Osteoblast (primary cell): Measurements from ENCODE around the gene SORBS2. TPM values are rescaled to one million over a fixed set of nuclear protein-coding genes. Genes with fewer than 3 reads are reported as not detected.

Experiments used
- DNase-seq: peaks from one replicate; pipeline ENCODE4 v3.0.0; 2011; ENCODE audit warnings: low spot score, mixed read lengths; ENCODE audit not compliant: insufficient read length; ENCODE audit errors: missing footprints
- H2AFZ ChIP-seq: 2 replicates; pipeline ENCODE4 v1.6.0; 2011; ENCODE audit warnings: mild to moderate bottlenecking, low read length
- H3K27ac ChIP-seq: 2 replicates; pipeline ENCODE4 v1.5.1; 2011; ENCODE audit warnings: mild to moderate bottlenecking, low read depth, low read length, moderate library complexity
- H3K27me3 ChIP-seq: 2 replicates; pipeline ENCODE4 v1.6.0; 2012; ENCODE audit warnings: mild to moderate bottlenecking, control low read depth, inconsistent platforms, low read length, moderate library complexity; ENCODE audit not compliant: insufficient read depth
- H3K36me3 ChIP-seq: 2 replicates; pipeline ENCODE4 v1.5.1; 2011; ENCODE audit warnings: mild to moderate bottlenecking, low read length, control low read depth, moderate library complexity; ENCODE audit not compliant: insufficient read depth
- H3K4me1 ChIP-seq: 2 replicates; pipeline ENCODE4 v1.5.1; 2011; ENCODE audit warnings: mild to moderate bottlenecking, low read length, control low read depth, moderate library complexity; ENCODE audit not compliant: insufficient read depth
- H3K4me2 ChIP-seq: 2 replicates; pipeline ENCODE4 v1.6.0; 2011; ENCODE audit warnings: mild to moderate bottlenecking, low read length; ENCODE audit not compliant: insufficient read depth
- H3K4me3 ChIP-seq: fragments of 200-600 bp; sonication (generic); 3 replicates; pipeline ENCODE4 v1.5.1; 2012; ENCODE audit warnings: mild to moderate bottlenecking, low read length, inconsistent platforms; ENCODE audit not compliant: insufficient read depth
- H3K79me2 ChIP-seq: 2 replicates; pipeline ENCODE4 v1.6.0; 2012; ENCODE audit warnings: mild to moderate bottlenecking, low read length, control low read depth, inconsistent platforms; ENCODE audit not compliant: insufficient read depth
- H3K9me3 ChIP-seq: 2 replicates; pipeline ENCODE4 v1.5.1; 2011; ENCODE audit warnings: low read depth, low read length, control low read depth
- H4K20me1 ChIP-seq: 2 replicates; pipeline ENCODE4 v1.6.0; 2012; ENCODE audit warnings: mild to moderate bottlenecking, low read length, control low read depth; ENCODE audit not compliant: insufficient read depth
- total RNA-seq: library from RNA; depleted of rRNA; stranded (reverse); fragments of >200 nt; gene quantifications from 2 replicates; pipeline ENCODE4 v1.2.3, GENCODE V29; 2012
- TF ChIP-seq, protein P1 (sequence below): IDR thresholded peaks from 2 replicates; pipeline ENCODE4 v1.5.1; 2011; ENCODE audit warnings: mild to moderate bottlenecking, low read depth, low read length, moderate library complexity; ENCODE audit errors: extremely low read depth

The SORBS2 gene
- total RNA-seq, 1 donor = 85.0 TPM

DNA sequence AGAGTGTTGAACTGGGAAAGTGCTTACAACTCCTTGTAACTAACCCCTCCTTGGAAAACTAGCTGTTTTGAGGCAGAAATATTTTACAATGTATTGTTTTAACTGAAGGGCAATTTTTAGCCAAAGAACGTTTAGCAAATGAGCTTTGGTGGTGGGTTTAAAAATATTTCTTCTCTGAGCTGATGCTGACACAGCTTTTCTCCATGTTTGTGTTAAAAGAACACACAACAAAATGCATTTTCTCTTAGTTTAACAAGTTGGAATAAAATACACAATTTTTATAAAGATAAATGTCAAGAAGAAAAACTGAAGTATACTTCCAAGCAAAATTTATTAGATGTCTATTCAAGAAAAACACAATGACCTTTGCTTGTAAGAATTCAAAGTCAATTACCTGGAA, 226.8 kb downstream of the SORBS2 start:
- TF ChIP-seq, protein P1, sequence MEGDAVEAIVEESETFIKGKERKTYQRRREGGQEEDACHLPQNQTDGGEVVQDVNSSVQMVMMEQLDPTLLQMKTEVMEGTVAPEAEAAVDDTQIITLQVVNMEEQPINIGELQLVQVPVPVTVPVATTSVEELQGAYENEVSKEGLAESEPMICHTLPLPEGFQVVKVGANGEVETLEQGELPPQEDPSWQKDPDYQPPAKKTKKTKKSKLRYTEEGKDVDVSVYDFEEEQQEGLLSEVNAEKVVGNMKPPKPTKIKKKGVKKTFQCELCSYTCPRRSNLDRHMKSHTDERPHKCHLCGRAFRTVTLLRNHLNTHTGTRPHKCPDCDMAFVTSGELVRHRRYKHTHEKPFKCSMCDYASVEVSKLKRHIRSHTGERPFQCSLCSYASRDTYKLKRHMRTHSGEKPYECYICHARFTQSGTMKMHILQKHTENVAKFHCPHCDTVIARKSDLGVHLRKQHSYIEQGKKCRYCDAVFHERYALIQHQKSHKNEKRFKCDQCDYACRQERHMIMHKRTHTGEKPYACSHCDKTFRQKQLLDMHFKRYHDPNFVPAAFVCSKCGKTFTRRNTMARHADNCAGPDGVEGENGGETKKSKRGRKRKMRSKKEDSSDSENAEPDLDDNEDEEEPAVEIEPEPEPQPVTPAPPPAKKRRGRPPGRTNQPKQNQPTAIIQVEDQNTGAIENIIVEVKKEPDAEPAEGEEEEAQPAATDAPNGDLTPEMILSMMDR = no peak
- peaks cover 2% of the 10 kb centered on the region for H3K36me3 ChIP-seq
- H3K4me2 ChIP-seq = no peak overlapping the region
- no peaks in the 10 kb centered on the region for H3K79me2 ChIP-seq
- no peak overlapping the region for H2AFZ ChIP-seq
- H3K9me3 ChIP-seq = no peaks in the 10 kb centered on the region
- no peaks in the 10 kb centered on the region for H4K20me1 ChIP-seq
- no peaks in the 10 kb centered on the region for H3K27me3 ChIP-seq
- no peak for DNase-seq
- H3K4me1 ChIP-seq = no peaks in the 10 kb centered on the region
- H3K4me3 ChIP-seq = no peak overlapping the region
- H3K27ac ChIP-seq = no peak overlapping the region

- Histone ChIP-seq H2AFZ (no peak overlapping the region), H3K4me1 (no peaks in the 10 kb centered on the region)
Observed at GRCh38 chr4:185583813-185584212, 228.2 kb downstream of the SORBS2 start.

GRCh38 chr4:185582651-185583400, 229.2 kb downstream of the SORBS2 start:
- H3K9me3 ChIP-seq = no peaks in the 10 kb centered on the region
- no peak overlapping the region for H3K27ac ChIP-seq
- H2AFZ ChIP-seq = no peak overlapping the region
- DNase-seq = no peak
- no peaks in the 10 kb centered on the region for H3K36me3 ChIP-seq
- no peaks in the 10 kb centered on the region for H4K20me1 ChIP-seq
- no peaks in the 10 kb centered on the region for H3K4me1 ChIP-seq
- no peak overlapping the region for H3K4me3 ChIP-seq
- no peaks in the 10 kb centered on the region for H3K27me3 ChIP-seq
- no peak overlapping the region for H3K4me2 ChIP-seq
- no peaks in the 10 kb centered on the region for H3K79me2 ChIP-seq
- TF ChIP-seq, protein P1 = no peak

More at GRCh38 chr4:185583813-185584212, 228.2 kb downstream of the SORBS2 start:
- DNase-seq = no peak
- H3K36me3 ChIP-seq = no peaks in the 10 kb centered on the region
- no peaks in the 10 kb centered on the region for H3K79me2 ChIP-seq
- no peak overlapping the region for H3K4me2 ChIP-seq
- no peaks in the 10 kb centered on the region for H3K9me3 ChIP-seq
- no peak overlapping the region for H3K27ac ChIP-seq
- H3K27me3 ChIP-seq = no peaks in the 10 kb centered on the region
- H3K4me3 ChIP-seq = no peak overlapping the region
- TF ChIP-seq, protein P1 = no peak
- no peaks in the 10 kb centered on the region for H4K20me1 ChIP-seq

DNA sequence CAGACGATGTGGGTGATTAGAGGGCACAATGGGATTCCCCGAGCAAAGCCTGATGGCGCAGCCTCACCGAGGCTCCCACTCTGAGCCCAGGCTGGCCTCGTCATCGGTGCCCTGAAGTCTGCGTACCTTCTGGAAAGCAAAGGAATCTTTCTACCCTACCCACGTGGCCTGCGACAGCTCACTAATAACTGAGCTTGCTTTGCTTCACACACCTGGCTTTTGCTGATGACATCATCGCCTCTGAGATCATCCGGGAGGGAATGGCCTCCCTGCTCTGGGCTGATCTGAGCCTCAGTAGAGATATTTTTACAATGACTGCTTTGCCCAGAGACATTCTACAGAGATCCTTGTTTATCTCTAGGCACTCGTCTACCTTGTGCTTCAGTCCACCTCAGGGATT, 231.3 kb downstream of the SORBS2 start:
- no peak for DNase-seq
- no peaks in the 10 kb centered on the region for H3K36me3 ChIP-seq
- no peaks in the 10 kb centered on the region for H3K79me2 ChIP-seq
- no peaks in the 10 kb centered on the region for H3K4me1 ChIP-seq
- H3K4me2 ChIP-seq = no peak overlapping the region
- TF ChIP-seq, protein P1 = no peak
- no peaks in the 10 kb centered on the region for H3K27me3 ChIP-seq
- H3K9me3 ChIP-seq = no peaks in the 10 kb centered on the region
- no peak overlapping the region for H3K27ac ChIP-seq
- H4K20me1 ChIP-seq = no peaks in the 10 kb centered on the region
- no peak overlapping the region for H2AFZ ChIP-seq
- no peak overlapping the region for H3K4me3 ChIP-seq
